Measurements from ENCODE around the gene PPM1E.

- TF ChIP-seq CTCF (optimal IDR thresholded peaks at IDR 0.05 in 1 of 3, IDR thresholded peaks at IDR 0.05 in 1 of 3, conservative IDR thresholded peaks at IDR 0.05 in 1 of 3; ENCODE audit: extremely low read depth in 1 of 3, insufficient read depth in 2 of 3, low read length in 3 of 3) = no peak
- TF ChIP-seq EZH2 (IDR thresholded peaks at IDR 0.05; ENCODE audit: low read length) = no peak
Observed at GRCh38 chr17:58730937-58731336, 24.7 kb upstream of the PPM1E start.

All from keratinocyte (primary cell).